Coronary artery (tissue), 2 donors: ENCODE measurements around the gene STX18.

Experiments used
- DNase-seq: peaks from one replicate; pipeline ENCODE4 v3.0.0-alpha.2; 2017; ENCODE audit warnings: low spot score
- H3K27ac ChIP-seq, 2 donors: fragments of 200-600 bp; sonication (generic); one replicate each; pipeline ENCODE4 v1.5.1; 2016 to 2019
- H3K4me3 ChIP-seq: fragments of 200-600 bp; sonication (generic); 2 replicates; pipeline ENCODE4 v1.5.1; 2016; ENCODE audit warnings: mild to moderate bottlenecking, moderate library complexity
- CTCF ChIP-seq: fragments of 200-600 bp; sonication (generic); IDR thresholded peaks from one replicate; pipeline ENCODE4 v1.5.1; 2019; ENCODE audit warnings: antibody characterized with exemption

Gene STX18

GRCh38 chr4:4415107-4415805 is 126.6 kb downstream of the STX18 start:
- Histone ChIP-seq H3K4me3 (no peak overlapping the region), H3K27ac (no peak overlapping the region)
- DNase-seq = no peak
- TF ChIP-seq CTCF = no peak

- TF ChIP-seq CTCF = no peak
- Histone ChIP-seq H3K27ac (no peak overlapping the region), H3K4me3 (no peak overlapping the region)
- DNase-seq = no peak
Observed at GRCh38 chr4:4413806-4414205, 128.0 kb downstream of the STX18 start.

- TF ChIP-seq CTCF = no peak
- DNase-seq = no peak
- Histone ChIP-seq H3K27ac (no peak overlapping the region), H3K4me3 (no peak overlapping the region)
Observed at GRCh38 chr4:4413373-4413725, 128.5 kb downstream of the STX18 start.

- H3K27ac ChIP-seq = no peak overlapping the region
Observed at GRCh38 chr4:4412641-4413372, 129.0 kb downstream of the STX18 start.

GRCh38 chr4:4411906-4412305 is 129.9 kb downstream of the STX18 start:
- no peak for TF ChIP-seq CTCF
- Histone ChIP-seq H3K4me3 (no peak overlapping the region), H3K27ac (no peak overlapping the region)
- DNase-seq = no peak

More at GRCh38 chr4:4412641-4413372, 129.0 kb downstream of the STX18 start:
- TF ChIP-seq CTCF = no peak
- no peak overlapping the region for H3K4me3 ChIP-seq
- DNase-seq = no peak

- DNase-seq = no peak
- no peak for TF ChIP-seq CTCF
- Histone ChIP-seq H3K4me3 (no peak overlapping the region), H3K27ac (no peak overlapping the region)
Observed at GRCh38 chr4:4410271-4410670, 131.6 kb downstream of the STX18 start.
